ENCODE data around the gene ZNF681.
"Not testable (repeated sequence)": the region's sequence is repeated elsewhere in the genome, so short reads cannot be mapped to it uniquely, and the experiment has no call there.

The ZNF681 gene

GRCh38 chr19:23758187-23759074 lies at the start of gene ZNF681:
Gene ZNF681, minus strand, starts transcription at chr19:23758891. Its CDS starts 142 bp downstream, at chr19:23758749.
- peak in 50 of 51 donors; percentile 15 to 94 (median 76) for DNase-seq

- DNase-seq, result no peak
Measured at GRCh38 chr19:23804676-23805075, 46.0 kb upstream of the ZNF681 start.

DNA sequence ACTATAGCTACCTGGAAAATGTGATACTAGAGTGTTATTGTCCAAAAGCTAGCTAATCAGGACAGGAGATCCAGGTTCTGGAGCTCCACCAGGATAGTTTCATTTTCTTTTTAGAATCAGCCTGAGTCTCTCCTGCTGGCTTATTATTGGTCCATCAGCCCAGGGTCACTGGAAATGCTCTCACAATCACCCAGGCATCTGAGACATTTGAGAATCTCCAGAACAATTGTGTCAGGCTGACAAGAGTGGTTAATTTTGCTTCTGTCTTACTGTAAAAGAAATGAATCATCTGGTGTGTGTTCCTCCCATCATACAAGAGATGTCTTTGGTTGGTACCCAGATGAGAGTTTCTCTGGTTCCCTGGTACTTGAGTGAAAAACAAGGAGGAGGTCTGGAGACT lies 43.6 kb upstream of the ZNF681 start:
- DNase-seq, result no peak

GRCh38 chr19:23801803-23802202 lies 43.1 kb upstream of the ZNF681 start:
- DNase-seq, result no peak

DNA sequence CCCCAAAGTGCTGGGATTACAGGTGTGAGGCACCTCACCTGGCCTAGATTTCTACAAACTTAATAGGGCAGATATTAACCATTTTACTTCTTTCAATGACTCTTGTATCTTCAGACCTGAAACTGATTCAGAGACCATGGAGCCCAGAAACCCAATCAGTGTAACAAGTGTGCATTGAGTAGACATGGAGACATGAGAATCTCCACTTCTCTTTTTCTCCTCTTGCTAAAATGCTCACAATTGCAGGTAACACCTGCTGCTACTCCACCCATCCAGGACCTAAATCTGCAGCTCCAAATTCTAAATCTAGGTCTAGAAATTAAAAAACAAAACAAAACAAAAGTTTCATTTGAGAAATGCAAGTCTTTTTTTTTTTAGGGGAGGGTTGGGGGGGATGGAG lies 42.2 kb upstream of the ZNF681 start:
- no peak for DNase-seq

- no peak for DNase-seq
Measured at GRCh38 chr19:23800271-23800670, 41.6 kb upstream of the ZNF681 start.

GRCh38 chr19:23799321-23799720 lies 40.6 kb upstream of the ZNF681 start:
- no peak for DNase-seq

- DNase-seq, result no peak
Measured at GRCh38 chr19:23795462-23795861, 36.8 kb upstream of the ZNF681 start.

GRCh38 chr19:23792784-23793183 lies 34.1 kb upstream of the ZNF681 start:
- DNase-seq, result no peak

GRCh38 chr19:23790641-23791488 lies 32.2 kb upstream of the ZNF681 start:
- DNase-seq, result no peak

DNA sequence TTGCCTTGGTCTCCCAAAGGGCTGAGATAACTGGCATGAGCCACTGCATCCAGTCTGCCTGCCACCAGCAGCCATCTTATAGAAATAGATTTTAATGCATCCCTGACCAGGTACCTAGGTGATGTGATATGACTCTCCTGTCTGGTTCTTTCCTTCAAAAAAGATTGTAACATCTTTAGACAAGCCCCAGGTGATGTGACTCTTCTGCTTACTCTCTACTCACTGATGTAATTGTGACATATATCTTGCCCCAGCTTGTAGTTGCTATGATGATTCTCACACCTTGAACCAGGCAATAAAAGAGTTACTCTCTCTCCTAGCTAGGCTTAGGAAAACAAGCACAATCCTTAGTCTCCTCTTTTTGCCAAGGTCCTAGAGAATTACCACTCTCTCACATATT lies 30.6 kb upstream of the ZNF681 start:
- DNase-seq, result no peak

DNA sequence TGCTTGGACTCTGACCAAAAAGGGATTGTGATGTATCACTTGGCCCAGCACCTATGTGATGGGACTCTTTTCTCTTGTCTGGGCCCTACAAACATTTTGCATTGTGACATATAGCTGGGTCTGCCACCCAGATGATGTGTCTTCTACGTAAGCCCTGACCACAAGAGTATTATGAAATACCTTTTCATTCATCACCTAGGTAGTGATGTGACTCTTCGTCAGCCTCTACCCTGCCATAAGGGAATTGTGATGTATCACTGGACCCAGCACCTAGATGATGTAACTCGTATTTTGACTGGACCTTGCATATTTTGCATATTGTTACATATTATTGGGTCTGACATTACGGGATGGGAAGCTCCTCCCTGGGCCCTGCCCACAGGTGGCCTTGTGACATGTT lies 29.7 kb upstream of the ZNF681 start:
- DNase-seq, result no peak

GRCh38 chr19:23787106-23787505 lies 28.4 kb upstream of the ZNF681 start:
- no peak for DNase-seq

DNA sequence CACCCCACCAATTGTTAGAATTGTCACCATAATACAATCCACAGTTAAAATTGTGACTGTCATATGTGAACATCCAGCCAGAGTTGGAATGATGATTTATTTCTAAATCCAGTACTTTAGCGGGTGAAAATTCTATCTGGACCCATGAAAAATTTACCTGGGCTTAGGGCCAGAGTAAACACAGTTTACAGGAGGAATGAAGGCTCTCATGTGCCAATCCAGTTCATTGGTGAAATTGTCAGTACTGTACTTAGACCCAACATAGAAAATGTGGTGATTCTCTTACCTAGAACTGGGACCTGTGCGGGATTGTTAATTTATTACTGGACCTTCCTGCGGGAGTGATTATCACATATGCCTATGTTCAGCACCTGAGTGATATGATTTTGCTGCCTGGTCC lies 27.3 kb upstream of the ZNF681 start:
- DNase-seq, result no peak

DNA sequence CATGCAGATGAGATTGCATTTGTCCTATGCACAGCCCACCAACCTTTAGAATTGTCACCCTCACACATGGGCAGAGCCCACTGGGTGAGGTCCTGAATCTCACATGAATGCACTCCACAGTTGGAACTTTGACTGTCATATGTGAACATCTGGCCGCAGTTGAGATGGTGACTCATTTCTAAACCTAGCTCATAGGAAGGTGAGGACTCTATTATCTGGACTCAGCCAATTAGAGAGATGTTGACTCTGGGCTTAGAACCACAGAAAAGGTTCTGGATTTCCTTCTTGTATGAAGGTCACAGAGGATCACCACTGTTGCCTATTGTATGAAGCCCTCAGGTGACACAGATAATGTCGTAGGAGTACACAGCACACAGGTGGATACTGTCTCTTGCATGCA lies 25.6 kb upstream of the ZNF681 start:
- DNase-seq, result no peak

DNA sequence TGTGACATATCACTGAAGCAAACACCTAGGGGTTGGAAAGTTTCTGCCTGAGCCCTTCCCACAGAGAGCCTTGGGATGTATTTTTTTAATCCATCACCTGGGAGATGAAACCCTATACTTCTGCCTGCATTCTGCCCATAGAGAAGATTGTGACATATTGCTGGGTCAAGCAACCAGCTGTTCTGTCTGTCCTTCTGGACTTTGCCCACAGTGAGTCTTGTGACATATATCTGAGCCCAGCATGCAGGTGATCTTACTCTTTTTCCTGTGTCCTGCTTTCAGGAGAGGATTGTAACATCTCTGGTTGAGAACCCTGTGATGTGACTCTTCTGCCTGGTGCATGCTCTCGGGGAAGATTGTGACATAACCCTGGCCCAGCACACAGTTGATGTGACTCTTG lies 24.9 kb upstream of the ZNF681 start:
- DNase-seq, result no peak

- DNase-seq, result no peak
Measured at GRCh38 chr19:23779645-23780044, 21.0 kb upstream of the ZNF681 start.

GRCh38 chr19:23778566-23778965 lies 19.9 kb upstream of the ZNF681 start:
- no peak for DNase-seq

- DNase-seq, result not testable (repeated sequence)
Measured at GRCh38 chr19:23778036-23778435, 19.3 kb upstream of the ZNF681 start.

DNA sequence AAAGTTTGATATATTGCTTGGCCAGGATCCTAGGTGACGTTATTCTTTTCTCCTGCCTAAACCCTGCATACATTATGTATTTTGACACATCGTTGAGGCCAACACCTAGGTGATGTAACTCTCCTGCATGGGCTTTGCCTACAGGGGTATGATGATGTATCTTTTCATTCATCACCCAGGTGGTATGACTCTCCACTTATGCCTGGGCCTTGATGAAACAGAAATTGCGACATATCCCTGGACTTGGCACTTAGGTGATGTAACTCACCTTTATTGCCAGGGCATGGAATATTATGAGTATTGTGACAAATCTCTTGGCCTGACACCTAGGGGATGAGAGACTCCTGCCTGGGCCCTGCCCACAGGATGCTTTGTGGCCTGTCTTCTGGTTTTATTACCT lies 18.5 kb upstream of the ZNF681 start:
- DNase-seq, result no peak

DNA sequence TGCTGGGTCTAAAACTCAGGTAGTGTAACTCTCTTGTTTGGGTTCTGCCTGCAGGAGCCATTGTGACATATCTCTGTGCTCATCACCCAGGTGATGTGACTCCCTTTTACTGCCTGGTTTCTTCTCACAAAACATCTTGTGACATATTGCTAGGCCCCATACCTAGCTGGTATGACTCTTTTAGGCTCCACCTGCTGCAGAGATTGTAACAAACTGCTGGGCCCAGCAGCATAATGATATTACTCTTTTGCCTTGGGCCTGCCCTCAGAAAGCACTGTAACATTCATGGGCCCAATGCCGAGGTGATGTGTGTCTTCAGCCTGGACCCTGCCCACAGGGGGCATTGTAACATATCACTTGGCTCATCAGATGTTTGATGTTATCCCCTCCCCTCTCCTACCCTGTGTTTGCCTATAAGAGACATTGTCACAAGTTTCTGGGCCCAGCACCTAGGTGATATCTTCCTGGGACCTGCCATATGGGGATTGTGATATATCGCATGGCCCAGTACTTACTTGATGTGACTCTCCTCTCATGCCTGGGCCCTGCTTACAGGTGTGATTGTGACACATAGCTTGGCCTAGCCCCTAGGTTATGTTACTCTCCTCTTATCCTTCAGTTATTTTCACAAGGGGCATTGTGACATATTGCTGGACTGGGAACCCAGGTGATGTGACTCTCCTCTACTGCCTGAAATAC lies 18.0 kb upstream of the ZNF681 start:
- no peak for DNase-seq

DNA sequence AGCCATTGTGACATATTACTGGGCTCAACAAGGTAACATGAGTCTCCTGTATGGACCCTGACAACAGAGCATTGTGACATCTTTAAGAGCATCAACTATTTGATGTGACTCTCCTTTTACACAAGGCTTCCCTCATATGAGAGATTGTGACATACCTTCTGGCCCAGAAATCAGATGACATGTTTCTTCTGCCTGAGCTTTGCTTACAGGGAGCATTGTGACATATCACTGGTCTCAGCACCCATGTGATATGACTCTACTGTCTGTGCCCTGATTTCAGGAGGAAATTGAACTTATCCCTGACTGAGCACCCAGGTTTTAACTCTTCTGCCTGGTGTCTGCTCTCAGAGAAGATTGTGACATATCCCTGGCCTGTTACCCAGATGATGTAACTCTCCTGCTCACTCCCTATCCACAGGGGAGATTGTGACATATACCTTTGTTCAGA lies 15.9 kb upstream of the ZNF681 start:
- DNase-seq, result no peak
